ENCODE measurements around the gene SUMF1. TPM values are rescaled to one million over a fixed set of nuclear protein-coding genes. Genes with fewer than 3 reads are reported as not detected.
A peak's percentile ranks its signal among the peaks of the same experiment; 100 is the strongest.

The SUMF1 gene
- total and polyA plus RNA-seq, 8 donors, result 5.3 to 170 (median 39.9) TPM

DNA sequence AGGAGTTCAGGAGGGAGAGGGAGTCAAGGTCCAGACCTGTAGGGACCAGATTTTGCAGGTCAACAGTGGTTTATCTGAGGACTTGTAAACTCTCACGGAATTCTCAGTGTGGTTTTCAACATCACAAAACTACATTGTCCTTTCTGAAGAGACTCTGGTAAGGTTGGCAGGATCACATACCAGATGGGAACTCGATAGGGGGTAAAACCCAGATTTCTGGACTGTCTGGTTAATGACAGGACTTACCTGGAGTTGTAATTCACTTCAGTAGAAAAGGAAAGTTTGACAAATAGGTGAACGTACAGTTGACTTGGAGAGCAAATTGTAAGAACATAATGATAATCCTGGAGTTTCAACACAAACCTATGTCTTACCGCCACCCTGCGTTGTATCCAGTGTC, 31.4 kb upstream of the SUMF1 start:
- no peaks in the 10 kb centered on the region for H3K27me3 ChIP-seq
- no peak overlapping the region for H3K27ac ChIP-seq
- peaks cover 0 to 49% (median 33%) of the 10 kb centered on the region in 4 donors for H3K4me1 ChIP-seq
- TF ChIP-seq CTCF (IDR thresholded peaks at IDR 0.05), result no peak
- TF ChIP-seq EP300 (IDR thresholded peaks at IDR 0.05), result no peak
- no peak for TF ChIP-seq POLR2AphosphoS5 (IDR thresholded peaks at IDR 0.05)
- TF ChIP-seq POLR2A (IDR thresholded peaks at IDR 0.05), result no peak
- intact Hi-C loops (cut with DNase I; ENCODE audit: low total_unique reads), result no loop called here
- WGBS, 5 donors, result 77 to 87% (median 82%) methylated on average over 5 of the region's 5 CpGs
- no peak for DNase-seq
- H3K4me3 ChIP-seq, result no peak overlapping the region
- peaks cover 0 to 20% (median 14%) of the 10 kb centered on the region in 4 donors for H3K36me3 ChIP-seq
- no peaks in the 10 kb centered on the region for H3K9me3 ChIP-seq

- intact Hi-C loops (cut with DNase I; ENCODE audit: low total_unique reads), result no loop called here
- H3K27ac ChIP-seq, result no peak overlapping the region
- H3K36me3 ChIP-seq, result peaks cover 0 to 20% (median 14%) of the 10 kb centered on the region in 4 donors
- H3K27me3 ChIP-seq, result no peaks in the 10 kb centered on the region
- 33 to 66% (median 59%) methylated on average over 1 of the region's 1 CpG for WGBS, 5 donors
- H3K9me3 ChIP-seq, result no peaks in the 10 kb centered on the region
- peaks cover 0 to 43% (median 33%) of the 10 kb centered on the region in 4 donors for H3K4me1 ChIP-seq
- DNase-seq, result no peak
- TF ChIP-seq POLR2A (IDR thresholded peaks at IDR 0.05), result no peak
- TF ChIP-seq EP300 (IDR thresholded peaks at IDR 0.05), result no peak
- TF ChIP-seq CTCF (IDR thresholded peaks at IDR 0.05), result no peak
- TF ChIP-seq POLR2AphosphoS5 (IDR thresholded peaks at IDR 0.05), result no peak
- H3K4me3 ChIP-seq, result no peak overlapping the region
Observed at GRCh38 chr3:4497843-4498324, 30.8 kb upstream of the SUMF1 start.

DNA sequence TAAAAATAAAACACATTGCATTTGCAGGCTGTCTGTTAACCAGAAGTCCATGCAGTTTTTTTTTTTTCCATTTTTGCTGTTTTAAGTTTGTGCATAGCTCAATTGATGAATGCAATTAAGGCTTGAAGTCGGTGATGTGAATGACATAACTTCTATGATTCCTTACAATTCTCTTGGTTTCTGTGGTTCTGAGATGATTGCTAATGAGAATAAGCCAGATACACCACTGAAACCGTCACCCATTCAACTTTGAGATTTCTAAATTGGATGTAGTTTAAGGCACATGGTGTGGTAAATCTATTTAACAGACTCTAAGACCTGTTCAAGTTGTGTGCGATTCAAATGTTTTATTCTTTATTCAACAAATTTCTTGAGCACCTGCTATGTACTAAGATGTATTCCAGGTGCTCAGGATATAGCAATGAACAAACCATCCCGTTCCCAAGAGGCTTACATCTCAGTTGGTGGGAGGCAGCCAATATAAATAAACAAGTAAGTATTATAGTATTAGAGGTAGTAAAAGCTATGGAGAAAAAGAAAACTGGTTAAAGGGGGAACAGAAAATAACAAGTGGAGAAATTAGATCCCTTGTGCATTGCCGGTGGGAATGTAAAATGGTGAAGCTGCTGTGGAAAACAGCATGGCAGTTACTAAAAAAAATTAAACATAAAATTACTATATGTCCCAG, 30.1 kb upstream of the SUMF1 start:
- Histone ChIP-seq H3K36me3 (peaks cover 0 to 20% (median 14%) of the 10 kb centered on the region in 4 donors), H3K4me1 (peaks cover 0 to 42% (median 37%) of the 10 kb centered on the region in 4 donors), H3K27me3 (no peaks in the 10 kb centered on the region), H3K27ac (no peak overlapping the region), H3K9me3 (no peaks in the 10 kb centered on the region), H3K4me3 (no peak overlapping the region)
- DNase-seq, result no peak
- TF ChIP-seq CTCF (IDR thresholded peaks at IDR 0.05) (no peak), POLR2A (IDR thresholded peaks at IDR 0.05) (no peak), POLR2AphosphoS5 (IDR thresholded peaks at IDR 0.05) (no peak), EP300 (IDR thresholded peaks at IDR 0.05) (no peak)
- intact Hi-C loops (cut with DNase I; ENCODE audit: low total_unique reads), result no loop called here
- 60 to 75% (median 63%) methylated on average over 5 of the region's 5 CpGs for WGBS, 5 donors

GRCh38 chr3:4496087-4496452, 29.0 kb upstream of the SUMF1 start:
- Histone ChIP-seq H3K4me1 (peaks cover 6 to 53% (median 45%) of the 10 kb centered on the region in 4 donors), H3K4me3 (peak overlapping the region in 2 of 4 donors; percentile 76 to 93), H3K9me3 (no peaks in the 10 kb centered on the region), H3K27me3 (no peaks in the 10 kb centered on the region), H3K36me3 (peaks cover 0 to 15% (median 9%) of the 10 kb centered on the region in 4 donors), H3K27ac (peak overlapping the region in 1 of 5 donors; percentile 94)
- intact Hi-C loops (cut with DNase I; ENCODE audit: low total_unique reads), result no loop called here
- no peak for TF ChIP-seq CTCF (IDR thresholded peaks at IDR 0.05)
- no peak for TF ChIP-seq EP300 (IDR thresholded peaks at IDR 0.05)
- TF ChIP-seq POLR2AphosphoS5 (IDR thresholded peaks at IDR 0.05), result no peak
- TF ChIP-seq POLR2A (IDR thresholded peaks at IDR 0.05), result no peak
- 44 to 52% (median 48%) methylated on average over 3 of the region's 3 CpGs for WGBS, 5 donors
- no peak for DNase-seq

Measured in stomach (tissue), 9 donors.